Measurements from ENCODE around the gene SPRING1. TPM values are rescaled to one million over a fixed set of nuclear protein-coding genes. Genes with fewer than 3 reads are reported as not detected.

Gene SPRING1
- polyA plus RNA-seq, 2 of the 4 experiments (the other 2 are of a cell fraction) = 11.2 to 17.4 TPM

DNA sequence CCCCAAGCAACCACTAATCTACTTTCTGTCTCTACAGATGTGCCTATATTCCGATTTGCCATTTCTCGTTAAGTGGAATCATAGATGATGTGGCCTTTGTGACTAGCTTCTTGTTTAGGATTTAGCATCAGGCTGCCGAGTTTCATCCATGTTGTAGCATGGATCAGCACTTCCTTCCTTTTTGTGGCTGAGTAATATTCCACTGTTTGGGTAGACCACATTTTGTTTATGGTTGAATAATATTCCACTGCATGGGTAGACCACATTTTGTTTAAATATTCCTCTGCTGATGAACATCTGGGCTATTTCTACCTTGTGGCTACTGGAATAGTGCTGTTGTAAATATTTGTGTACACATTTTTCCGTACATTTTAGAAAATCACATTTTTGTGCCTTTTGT, 36.4 kb downstream of the SPRING1 start:
- TF ChIP-seq, protein P1, sequence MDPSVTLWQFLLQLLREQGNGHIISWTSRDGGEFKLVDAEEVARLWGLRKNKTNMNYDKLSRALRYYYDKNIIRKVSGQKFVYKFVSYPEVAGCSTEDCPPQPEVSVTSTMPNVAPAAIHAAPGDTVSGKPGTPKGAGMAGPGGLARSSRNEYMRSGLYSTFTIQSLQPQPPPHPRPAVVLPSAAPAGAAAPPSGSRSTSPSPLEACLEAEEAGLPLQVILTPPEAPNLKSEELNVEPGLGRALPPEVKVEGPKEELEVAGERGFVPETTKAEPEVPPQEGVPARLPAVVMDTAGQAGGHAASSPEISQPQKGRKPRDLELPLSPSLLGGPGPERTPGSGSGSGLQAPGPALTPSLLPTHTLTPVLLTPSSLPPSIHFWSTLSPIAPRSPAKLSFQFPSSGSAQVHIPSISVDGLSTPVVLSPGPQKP (IDR thresholded peaks at IDR 0.05; ENCODE audit: low read depth, low read length) = no peak
- TF ChIP-seq CHD4 (IDR thresholded peaks at IDR 0.05; ENCODE audit: borderline replicate concordance) (no peak), FOSB (CRISPR knock-in tag; IDR thresholded peaks at IDR 0.05) (no peak), CHD2 (IDR thresholded peaks at IDR 0.05; ENCODE audit: low read length, partially characterized antibody) (no peak), FOXS1 (CRISPR knock-in tag; IDR thresholded peaks at IDR 0.05) (no peak), NR3C1 (IDR thresholded peaks at IDR 0.05) (no peak), NFE2L2 (conservative IDR thresholded peaks at IDR 0.05; ENCODE audit: low read length) (no peak), ZNF302 (CRISPR knock-in tag; IDR thresholded peaks at IDR 0.05) (no peak), CBX8 (IDR thresholded peaks at IDR 0.05) (no peak), HDAC2 (IDR thresholded peaks at IDR 0.05) (no peak), SMC3 (IDR thresholded peaks at IDR 0.05) (no peak), RAD21 (conservative IDR thresholded peaks at IDR 0.05 in 1 of 2, IDR thresholded peaks at IDR 0.05 in 1 of 2) (no peak), BHLHE40 (IDR thresholded peaks at IDR 0.05; ENCODE audit: low read depth, low read length) (no peak)
- TF ChIP-seq, protein P2, sequence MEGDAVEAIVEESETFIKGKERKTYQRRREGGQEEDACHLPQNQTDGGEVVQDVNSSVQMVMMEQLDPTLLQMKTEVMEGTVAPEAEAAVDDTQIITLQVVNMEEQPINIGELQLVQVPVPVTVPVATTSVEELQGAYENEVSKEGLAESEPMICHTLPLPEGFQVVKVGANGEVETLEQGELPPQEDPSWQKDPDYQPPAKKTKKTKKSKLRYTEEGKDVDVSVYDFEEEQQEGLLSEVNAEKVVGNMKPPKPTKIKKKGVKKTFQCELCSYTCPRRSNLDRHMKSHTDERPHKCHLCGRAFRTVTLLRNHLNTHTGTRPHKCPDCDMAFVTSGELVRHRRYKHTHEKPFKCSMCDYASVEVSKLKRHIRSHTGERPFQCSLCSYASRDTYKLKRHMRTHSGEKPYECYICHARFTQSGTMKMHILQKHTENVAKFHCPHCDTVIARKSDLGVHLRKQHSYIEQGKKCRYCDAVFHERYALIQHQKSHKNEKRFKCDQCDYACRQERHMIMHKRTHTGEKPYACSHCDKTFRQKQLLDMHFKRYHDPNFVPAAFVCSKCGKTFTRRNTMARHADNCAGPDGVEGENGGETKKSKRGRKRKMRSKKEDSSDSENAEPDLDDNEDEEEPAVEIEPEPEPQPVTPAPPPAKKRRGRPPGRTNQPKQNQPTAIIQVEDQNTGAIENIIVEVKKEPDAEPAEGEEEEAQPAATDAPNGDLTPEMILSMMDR (IDR thresholded peaks at IDR 0.05) = no peak
- TF ChIP-seq, protein P3, sequence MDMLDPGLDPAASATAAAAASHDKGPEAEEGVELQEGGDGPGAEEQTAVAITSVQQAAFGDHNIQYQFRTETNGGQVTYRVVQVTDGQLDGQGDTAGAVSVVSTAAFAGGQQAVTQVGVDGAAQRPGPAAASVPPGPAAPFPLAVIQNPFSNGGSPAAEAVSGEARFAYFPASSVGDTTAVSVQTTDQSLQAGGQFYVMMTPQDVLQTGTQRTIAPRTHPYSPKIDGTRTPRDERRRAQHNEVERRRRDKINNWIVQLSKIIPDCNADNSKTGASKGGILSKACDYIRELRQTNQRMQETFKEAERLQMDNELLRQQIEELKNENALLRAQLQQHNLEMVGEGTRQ (IDR thresholded peaks at IDR 0.05) = no peak
- TF ChIP-seq, protein P4, sequence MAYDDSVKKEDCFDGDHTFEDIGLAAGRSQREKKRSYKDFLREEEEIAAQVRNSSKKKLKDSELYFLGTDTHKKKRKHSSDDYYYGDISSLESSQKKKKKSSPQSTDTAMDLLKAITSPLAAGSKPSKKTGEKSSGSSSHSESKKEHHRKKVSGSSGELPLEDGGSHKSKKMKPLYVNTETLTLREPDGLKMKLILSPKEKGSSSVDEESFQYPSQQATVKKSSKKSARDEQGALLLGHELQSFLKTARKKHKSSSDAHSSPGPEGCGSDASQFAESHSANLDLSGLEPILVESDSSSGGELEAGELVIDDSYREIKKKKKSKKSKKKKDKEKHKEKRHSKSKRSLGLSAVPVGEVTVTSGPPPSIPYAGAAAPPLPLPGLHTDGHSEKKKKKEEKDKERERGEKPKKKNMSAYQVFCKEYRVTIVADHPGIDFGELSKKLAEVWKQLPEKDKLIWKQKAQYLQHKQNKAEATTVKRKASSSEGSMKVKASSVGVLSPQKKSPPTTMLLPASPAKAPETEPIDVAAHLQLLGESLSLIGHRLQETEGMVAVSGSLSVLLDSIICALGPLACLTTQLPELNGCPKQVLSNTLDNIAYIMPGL (CRISPR knock-in tag; IDR thresholded peaks at IDR 0.05; ENCODE audit: borderline replicate concordance) = no peak
- Histone ChIP-seq H3K27ac (no peak overlapping the region), H3K9me3 (no peaks in the 10 kb centered on the region), H3K4me1 (no peaks in the 10 kb centered on the region), H3K4me2 (no peak overlapping the region), H3K4me3 (no peak overlapping the region)
- ATAC-seq (no peak), DNase-seq (ENCODE audit: low read depth in 1 of 2, low spot score in 1 of 2) (no peak), FAIRE-seq (no peak)
- WGBS (ENCODE audit: missing lambda C conversion rate) = 82% methylated on average over 4 of the region's 4 CpGs
- ChIA-PET CTCF (interaction anchor here (0.7 to 5.0 kb wide), 5 partner anchors 8 to 259 kb away, joined by 3 to 39 read pairs (median 4); no protein-coding TSS in a partner anchor), POLR2A (no interaction called here)

DNA sequence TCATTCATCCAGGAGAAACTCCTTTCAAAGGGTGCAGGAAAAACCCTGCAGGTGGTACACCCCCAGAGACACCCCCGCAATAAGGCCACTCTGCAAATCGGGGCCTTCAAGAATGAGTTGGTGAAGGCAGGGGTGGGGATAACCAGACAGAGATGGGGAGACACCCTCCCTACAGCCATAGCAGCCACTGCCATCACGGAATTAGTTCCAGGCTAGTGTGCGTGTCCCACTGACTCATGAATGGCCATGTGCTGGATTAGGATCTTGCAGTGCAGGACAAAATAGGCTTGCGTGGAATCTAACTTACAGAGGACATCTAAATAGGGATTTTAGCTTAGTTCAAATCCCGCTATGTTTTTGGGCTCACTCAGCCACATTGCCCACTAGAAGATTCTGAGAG, 37.8 kb downstream of the SPRING1 start:
- Histone ChIP-seq H3K4me2 (no peak overlapping the region), H3K27ac (no peak overlapping the region), H3K9me3 (no peaks in the 10 kb centered on the region), H3K4me3 (no peak overlapping the region), H3K4me1 (no peaks in the 10 kb centered on the region)
- CTCF ChIA-PET = interaction anchor here (0.6 to 5.0 kb wide), 5 partner anchors 9 to 567 kb away, joined by 3 to 39 read pairs (median 4); no protein-coding TSS in a partner anchor
- WGBS (ENCODE audit: missing lambda C conversion rate) = 92% methylated on average over 6 of the region's 6 CpGs
- ATAC-seq = no peak
- TF ChIP-seq FOXS1 (CRISPR knock-in tag; IDR thresholded peaks at IDR 0.05) (no peak), HEYL (CRISPR knock-in tag; IDR thresholded peaks at IDR 0.05) (no peak), BHLHE40 (IDR thresholded peaks at IDR 0.05; ENCODE audit: low read depth, low read length) (no peak), ZNF302 (CRISPR knock-in tag; IDR thresholded peaks at IDR 0.05) (no peak), JUN (IDR thresholded peaks at IDR 0.05) (no peak), CBX8 (IDR thresholded peaks at IDR 0.05) (no peak), MAFK (IDR thresholded peaks at IDR 0.05; ENCODE audit: partially characterized antibody) (no peak), HOXB5 (CRISPR knock-in tag; IDR thresholded peaks at IDR 0.05) (no peak), KDM1A (IDR thresholded peaks at IDR 0.05; ENCODE audit: low read depth) (no peak), NFE2L2 (conservative IDR thresholded peaks at IDR 0.05; ENCODE audit: low read length) (no peak), ZSCAN20 (CRISPR knock-in tag; IDR thresholded peaks at IDR 0.05) (no peak), RNF2 (IDR thresholded peaks at IDR 0.05; ENCODE audit: borderline replicate concordance, low read depth) (no peak), EHMT2 (IDR thresholded peaks at IDR 0.05; ENCODE audit: low read depth) (no peak)
- TF ChIP-seq, protein P5, sequence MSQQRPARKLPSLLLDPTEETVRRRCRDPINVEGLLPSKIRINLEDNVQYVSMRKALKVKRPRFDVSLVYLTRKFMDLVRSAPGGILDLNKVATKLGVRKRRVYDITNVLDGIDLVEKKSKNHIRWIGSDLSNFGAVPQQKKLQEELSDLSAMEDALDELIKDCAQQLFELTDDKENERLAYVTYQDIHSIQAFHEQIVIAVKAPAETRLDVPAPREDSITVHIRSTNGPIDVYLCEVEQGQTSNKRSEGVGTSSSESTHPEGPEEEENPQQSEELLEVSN (IDR thresholded peaks at IDR 0.05; ENCODE audit: borderline replicate concordance, low read depth) = no peak
- TF ChIP-seq, protein P4 (CRISPR knock-in tag; IDR thresholded peaks at IDR 0.05; ENCODE audit: borderline replicate concordance) = no peak
- FAIRE-seq = no peak
- no peak for DNase-seq (ENCODE audit: low read depth in 1 of 2, low spot score in 1 of 2)
- POLR2A ChIA-PET = no interaction called here
